Fibroblast of peridontal ligament (primary cell): ENCODE data around the gene GLT8D2.
"Not testable (repeated sequence)": the region's sequence is repeated elsewhere in the genome, so short reads cannot be mapped to it uniquely, and the experiment has no call there.

Source experiments
- DNase-seq: peaks from one replicate; pipeline ENCODE4 v3.0.0-alpha.2; 2010; ENCODE audit errors: extremely low read depth

The GLT8D2 gene

DNA sequence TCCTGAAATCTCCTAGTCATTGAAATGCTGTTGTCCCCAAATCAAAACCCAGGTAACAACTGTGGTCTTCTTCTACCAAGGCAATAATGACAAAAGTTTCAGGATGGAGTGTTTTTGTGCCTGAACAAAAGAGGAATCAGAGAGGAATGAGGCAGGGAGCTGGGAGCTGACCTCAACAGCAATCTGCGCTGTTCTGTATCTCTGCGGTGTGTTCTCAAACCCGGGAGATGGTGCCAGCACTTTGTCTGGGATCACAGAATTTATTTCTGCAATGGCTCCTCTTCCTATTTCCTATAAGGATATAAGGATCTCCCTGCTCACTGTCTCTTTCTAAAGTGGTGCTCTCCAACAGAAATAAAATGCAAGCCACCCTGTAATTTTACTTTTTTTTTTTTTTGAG is 449 bp upstream of the GLT8D2 start:
- peak; percentile 39 for DNase-seq

DNA sequence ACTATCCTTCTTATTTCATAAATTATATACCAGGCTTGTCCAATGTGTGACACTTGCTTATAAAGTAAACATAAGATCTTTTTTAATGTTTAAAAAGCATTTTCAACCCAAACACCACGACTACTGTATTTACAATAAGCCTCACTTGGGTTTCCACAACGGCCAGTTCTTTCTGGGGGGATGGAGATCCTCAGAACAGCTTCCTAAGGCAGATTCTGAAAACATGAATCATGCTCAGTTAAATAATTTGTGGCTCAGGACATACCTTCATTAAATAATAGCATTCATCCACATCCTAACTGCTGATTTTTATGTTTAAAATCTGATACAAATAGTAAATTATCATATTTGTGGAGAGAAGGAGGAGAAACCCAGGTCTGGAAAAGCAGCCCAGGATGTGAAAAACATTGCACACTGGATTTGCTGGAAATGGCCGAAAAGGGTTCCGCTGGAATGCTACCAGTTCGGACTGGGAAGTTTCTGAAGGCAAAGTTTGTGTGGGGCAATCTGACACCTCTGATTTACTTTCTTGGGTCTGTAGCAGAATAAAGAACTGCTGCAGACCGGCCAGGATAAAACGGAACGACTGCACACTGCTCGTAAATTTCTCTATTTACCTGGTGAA is 597 bp downstream of the GLT8D2 start:
- DNase-seq, result peak; percentile 81

DNA sequence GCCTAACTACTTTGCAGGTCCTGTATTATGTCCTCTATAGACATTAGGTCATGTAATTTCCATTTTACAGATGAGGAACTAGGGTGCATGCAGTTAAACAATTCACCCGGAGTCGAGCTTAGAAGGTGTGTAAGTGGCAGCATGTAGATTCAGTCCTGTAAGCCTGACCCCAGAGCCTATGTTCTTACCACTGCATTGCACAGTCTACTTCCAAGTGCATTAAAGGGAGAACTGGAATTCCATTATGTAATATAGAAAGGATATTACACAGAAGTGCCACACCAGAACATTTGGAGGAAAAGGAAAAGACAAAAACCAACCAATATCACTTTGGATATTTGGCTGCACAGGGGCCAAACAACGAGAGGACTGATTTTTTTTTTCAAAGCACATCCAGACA is 1.2 kb downstream of the GLT8D2 start:
- peak; percentile 46 for DNase-seq

DNA sequence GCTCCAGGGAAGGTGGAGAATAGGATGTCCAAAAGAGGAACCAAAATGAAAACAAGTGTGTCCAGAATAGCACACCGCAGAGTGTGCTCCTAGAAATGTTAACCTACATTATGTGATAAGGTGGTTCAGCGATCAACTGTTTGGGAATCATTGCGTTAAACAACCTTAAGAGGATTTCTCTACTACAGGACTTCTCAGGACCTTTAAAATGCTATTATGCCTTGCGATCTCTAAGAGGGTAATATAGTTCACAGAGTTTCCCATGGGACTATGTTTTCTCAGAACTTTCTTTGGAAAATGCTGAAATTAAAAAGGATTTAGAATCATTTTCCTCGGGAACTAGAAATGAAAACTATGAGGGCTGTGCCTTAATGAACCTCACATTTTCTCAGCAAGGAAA is 1.8 kb downstream of the GLT8D2 start:
- DNase-seq, result no peak

DNA sequence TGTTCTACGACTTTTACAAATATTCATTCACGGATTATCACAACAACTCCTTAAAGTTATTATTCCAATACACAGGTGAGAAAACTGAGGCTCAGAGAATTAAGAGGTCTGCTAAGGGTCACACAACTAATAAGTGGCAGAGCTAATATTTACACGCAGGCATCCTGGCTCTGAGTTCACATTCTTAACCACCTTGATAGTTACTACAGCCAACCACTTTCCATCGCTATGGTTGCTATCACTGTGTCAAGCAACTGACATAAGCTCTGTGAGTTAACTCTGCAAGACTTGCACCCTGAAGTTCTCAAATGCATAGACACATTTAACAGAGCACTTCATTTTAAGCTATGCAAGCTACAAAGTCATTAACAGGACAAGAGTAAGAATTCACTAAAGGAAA is 3.7 kb downstream of the GLT8D2 start:
- no peak for DNase-seq

DNA sequence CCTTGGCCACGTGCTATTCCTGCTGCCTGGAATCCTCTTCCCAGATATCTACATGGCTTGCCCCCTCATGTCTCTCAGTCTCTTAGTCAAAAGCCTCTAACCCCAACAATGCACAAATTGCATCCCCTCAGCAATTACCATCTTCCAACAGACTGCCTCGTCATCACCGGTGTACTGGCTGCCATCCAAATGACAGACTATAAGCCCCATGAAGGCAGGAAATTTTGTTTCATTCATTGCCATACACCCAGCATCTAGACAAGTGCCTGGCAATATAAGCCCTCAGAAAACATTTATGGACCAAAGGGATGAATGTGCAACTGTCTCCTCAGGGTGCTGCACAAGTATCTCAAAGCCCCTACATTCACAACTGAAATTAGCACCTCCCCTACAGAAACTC is 5.8 kb downstream of the GLT8D2 start:
- no peak for DNase-seq

DNA sequence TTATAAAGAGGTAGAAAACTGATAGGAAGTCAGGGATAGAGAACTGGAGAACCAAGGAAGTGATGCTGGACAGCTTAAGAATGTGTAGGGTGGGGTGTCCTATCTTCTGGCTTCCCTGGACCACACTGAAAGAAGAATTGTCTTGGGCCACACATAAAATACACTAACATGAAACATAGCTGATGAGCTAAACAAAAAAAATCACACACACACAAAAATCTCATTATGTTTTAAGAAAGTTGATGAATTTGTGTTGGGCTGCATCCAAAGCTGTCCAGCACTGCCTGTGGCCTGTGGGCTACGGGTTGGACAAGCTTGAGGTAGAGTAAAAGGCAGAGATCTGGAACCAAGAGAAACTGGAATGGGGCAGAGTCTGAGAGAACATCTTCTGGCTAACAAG is 7.4 kb downstream of the GLT8D2 start:
- no peak for DNase-seq

DNA sequence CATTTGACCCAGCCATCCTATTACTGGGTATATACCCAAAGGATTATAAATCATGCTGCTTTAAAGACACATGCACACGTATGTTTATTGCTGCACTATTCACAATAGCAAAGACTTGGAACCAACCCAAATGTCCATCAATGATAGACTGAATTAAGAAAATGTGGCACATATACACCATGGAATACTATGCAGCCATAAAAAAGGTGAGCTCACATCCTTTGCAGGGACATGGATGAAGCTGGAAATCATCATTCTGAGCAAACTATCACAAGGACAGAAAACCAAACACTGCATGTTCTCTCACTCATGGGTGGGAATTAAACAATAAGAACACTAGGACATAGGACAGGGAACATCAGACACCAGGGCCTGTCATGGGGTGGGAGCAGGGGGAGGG is 10.2 kb downstream of the GLT8D2 start:
- DNase-seq, result not testable (repeated sequence)

DNA sequence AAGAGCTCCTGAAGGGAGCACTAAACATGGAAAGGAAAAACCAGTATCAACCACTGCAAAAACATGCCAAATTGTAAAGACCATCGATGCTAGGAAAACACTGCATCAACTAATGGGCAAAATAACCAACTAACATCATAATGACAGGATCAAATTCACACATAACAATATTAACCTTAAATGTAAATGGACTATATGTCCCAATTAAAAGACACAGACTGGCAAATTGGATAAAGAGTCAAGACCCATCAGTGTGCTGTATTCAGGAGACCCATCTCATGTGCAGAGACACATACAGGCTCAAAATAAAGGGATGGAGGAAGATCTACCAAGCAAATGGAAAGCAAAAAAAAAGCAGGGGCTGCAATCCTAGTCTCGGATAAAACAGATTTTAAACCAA is 13.8 kb downstream of the GLT8D2 start:
- DNase-seq, result not testable (repeated sequence)

DNA sequence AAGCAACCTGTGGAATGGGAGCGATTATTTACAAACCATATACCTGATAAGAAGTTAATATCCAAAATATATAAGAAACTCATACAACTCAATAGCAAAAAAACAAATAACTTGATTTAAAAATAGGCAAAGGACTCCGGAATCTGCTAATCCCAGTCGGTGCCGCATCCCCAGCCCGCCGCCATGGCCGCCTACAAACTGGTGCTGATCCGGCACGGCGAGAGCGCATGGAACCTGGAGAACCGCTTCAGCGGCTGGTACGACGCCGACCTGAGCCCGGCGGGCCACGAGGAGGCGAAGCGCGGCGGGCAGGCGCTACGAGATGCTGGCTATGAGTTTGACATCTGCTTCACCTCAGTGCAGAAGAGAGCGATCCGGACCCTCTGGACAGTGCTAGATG is 19.4 kb downstream of the GLT8D2 start:
- DNase-seq, result not testable (repeated sequence)

DNA sequence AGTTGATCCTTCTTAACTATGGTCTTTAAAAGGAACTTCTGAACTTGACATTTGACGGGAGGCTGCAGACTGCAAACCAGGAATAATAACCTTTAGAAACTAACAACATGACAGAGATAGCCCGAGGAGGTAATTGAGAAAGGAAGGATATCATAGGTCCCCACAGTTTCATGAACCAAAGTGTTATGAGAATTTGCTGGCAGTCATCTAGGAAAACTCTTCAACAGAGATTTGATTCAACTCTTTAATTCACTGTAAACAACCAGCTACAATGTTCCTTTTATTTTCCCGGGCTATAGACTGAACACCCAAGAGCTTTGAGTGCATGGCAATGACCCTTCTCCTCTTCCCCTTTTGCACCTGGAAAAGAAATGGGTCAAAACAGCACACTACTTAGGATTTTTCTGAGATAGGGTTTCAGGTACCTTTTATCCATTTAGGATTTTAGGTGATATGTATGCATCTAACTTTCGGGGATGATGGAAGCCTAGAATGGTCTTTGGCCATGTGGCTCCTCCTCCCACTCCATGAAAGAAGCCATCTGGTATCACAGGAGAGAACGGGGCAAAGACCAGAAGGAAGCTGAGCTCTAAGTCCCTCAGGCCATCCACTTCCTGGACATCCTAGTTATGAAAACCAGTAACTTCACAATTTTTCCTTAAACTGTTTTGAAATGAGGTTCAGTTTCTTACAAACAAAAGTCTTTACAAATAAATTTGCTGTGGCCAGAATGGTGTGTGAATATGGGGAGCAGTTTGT is 23.0 kb downstream of the GLT8D2 start:
- DNase-seq, result no peak

DNA sequence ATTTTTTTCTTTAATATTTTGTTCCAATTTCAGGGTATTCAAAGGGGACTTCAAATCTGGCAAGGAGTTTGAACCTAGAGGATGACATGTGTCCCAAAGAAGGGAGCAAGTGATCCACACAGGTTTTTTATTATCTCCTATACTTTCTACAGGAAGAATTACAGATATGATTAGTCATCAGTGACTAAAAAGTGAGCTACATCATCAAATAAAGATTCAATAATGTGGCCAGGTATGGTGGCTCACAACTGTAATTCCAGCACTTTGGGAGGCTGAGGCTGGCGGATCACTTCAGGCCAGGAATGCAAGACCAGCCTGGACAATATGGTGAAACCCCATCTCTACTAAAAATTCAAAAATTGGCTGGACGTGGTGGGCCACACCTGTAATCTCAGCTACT is 24.2 kb downstream of the GLT8D2 start:
- no peak for DNase-seq

DNA sequence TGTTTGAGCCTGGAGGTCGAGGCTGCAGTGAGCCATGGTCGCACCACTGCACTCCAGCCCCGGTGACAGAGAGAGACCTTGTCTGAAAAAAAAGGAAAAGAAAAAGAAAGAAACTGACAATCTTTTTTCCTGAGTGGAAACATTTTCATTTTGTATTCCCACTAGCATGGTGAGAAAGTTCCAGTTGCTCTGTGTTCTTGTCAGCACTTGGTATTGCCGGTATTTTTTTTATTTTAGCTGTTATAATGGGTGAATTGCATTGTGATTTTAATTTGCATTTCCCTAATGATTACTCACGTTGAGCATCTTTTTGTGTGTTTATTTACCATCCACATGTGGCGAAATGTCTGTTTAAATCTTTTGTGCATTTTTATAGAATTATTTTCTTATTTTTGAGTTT is 25.6 kb downstream of the GLT8D2 start:
- DNase-seq, result no peak

DNA sequence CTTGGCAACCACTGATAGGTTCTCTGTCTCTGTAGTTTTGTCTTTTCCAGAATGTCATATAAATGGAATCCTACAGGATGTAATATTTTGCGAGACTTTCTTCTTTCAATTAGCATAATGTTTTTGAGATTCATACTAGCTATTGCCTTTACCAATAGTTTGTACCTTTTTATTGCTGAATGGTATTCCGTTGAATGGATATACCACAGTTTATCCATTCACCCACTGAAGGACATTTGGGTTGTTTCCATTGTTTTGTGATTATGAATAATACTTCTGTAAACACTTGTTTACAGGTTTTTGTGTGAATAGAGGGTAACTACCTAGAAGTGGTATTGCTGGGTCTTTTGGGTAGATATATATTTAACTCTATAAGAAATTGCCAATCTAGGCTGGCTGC is 26.3 kb downstream of the GLT8D2 start:
- no peak for DNase-seq

DNA sequence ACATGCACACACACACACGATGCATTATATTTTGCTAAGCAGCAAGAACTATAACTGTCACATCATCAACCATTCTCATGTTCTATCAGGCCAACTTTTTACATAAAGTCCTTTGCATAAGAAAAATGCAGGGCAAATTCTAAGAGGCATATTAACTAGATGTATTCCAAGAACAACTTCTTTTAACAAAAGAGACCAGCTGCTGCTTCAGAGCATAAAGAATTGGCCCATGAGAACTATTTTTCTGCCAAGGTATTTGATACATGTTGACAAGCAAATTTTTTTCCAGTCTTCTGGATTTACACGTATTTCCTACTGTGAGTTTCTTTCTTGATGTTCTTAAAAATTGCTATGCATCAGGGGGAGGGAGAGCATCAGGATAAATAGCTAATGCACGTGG is 27.2 kb downstream of the GLT8D2 start:
- DNase-seq, result peak; percentile 16

DNA sequence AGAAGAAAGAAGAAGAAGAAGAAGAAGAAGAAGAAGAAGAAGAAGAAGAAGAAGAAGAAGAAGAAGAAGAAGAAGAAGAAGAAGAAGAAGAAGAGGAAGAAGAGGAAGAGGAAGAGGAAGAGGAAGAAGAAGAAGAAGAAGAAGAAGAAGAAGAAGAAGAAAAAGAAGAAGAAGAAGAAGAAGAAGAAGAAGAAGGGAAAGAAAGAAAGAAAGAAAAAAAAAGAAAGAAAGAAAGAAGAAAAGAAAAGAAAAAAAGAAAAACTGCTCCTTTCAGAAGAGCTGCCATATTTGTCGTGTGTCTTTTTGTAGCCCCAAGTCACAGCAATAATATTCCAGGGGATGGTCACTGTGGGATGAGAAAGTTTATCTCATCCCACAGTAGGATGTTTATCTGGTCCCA is 28.1 kb downstream of the GLT8D2 start:
- not testable (repeated sequence) for DNase-seq

DNA sequence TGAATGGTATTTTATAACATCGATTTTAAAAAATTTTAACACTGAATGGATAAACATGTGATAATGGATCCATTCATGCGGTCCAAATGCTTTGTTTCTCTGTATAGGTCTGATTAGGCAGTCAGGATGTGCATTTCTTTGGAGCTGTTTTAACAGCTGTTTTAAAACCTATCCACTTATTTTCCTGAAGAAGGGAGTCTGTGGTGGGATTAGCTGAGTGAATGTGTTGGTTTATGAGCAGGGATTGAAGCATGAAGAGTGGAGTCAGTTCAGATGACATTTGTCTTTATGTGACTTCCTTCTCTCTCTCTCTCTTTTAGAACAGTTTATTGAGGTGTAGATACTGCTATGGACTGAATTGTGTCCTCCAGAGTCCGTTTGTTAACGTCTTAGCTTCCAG is 37.7 kb downstream of the GLT8D2 start:
- DNase-seq, result no peak

DNA sequence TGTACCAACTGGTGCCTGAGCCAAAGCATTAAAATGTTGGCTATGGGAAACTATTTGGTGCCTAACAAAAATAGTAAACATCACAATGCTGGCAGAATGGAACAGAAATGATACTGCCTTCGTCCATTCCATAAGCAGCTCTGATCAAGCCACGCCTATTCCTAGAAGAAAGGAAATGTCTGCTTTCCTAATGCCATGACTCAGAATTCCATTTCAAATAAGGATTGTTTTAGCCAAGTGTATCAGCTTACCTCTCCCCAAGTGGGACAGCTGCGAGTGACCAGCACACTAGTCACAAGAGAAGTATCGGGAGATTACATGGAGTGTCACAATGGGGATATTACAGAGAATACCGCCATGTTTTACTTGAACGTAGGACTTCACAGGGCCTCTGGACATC is 38.7 kb downstream of the GLT8D2 start:
- DNase-seq, result peak; percentile 94

DNA sequence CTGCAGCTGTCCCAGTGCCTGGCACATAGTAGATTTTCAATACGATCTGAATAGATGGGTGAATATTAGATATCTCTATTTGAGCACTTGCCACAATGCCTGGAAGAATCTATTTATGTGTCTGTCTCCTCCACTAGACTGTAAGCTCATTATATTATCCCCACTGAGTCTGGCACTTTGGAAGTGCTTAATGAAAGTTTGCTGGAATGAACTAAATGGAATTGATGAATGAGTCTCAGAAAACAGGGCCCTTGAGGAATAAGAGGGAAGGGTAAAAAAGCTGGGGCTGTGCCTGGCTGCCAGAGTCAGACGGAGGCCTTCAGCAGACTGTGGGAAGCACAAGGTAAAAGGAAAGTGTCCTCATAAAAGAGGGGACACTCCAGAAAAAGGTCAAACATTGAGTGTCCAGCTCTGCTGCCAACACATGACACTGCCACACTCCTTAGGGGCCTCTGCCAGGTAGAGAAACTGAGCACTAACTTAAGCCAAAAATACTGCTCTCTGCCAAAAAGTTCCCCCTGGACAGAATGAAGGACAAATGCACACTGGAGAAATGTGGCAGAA is 39.3 kb downstream of the GLT8D2 start:
- no peak for DNase-seq

DNA sequence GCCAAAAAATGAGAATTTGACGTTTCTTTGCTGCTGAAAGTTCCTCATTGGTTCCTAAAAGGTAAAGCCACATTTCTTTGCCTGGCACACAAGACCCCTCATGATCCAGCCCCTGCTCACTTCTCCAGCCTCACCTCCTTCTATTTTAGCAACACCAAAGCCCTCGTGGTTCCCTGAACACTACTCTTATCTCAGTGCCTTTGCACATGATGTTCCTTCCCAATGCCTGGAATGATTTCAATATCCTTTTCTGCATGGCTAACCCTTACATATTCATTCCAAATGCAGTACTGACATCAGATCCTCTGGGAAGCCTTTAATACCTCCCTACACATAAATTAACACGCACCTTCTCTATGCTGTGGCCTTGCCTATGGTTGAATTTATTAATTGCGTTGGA is 39.9 kb downstream of the GLT8D2 start:
- no peak for DNase-seq

DNA sequence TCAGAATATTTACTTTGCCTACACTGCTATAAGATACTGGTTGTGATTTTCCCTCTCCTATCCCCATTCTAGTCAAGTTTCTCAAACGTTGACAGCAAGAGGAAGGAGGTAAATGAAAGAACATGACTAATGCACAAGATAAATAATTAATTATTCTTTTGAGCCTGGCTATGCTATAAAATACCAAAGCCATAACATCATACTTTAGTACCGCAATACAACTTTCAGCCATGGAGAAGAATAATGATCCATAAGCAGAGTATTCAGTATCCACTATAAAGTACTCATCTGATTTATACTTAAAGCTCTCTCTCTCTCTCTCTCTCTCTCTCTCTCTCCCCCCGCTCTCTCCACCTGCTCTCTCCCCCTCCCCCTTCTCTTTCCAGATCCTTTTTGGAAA is 43.1 kb downstream of the GLT8D2 start:
- peak; percentile 79 for DNase-seq

DNA sequence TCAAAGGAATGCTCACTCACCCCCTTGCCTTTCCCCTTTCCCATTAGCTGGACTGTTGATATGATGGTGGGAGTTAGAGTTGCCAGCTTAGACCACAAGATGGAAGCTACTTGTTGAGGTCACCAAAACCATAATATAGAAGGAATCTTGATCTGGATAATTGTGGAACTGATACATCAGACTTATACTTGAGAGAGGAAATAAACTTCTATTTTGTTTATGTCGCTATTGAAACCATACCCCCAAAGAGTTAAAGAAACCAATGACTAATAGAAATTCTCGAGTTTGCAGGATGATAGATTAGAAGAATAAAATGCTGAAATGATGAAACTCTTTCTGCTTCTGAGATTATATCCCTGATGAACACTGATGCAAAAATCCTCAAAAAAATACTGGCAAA is 46.4 kb downstream of the GLT8D2 start:
- DNase-seq, result peak; percentile 50

DNA sequence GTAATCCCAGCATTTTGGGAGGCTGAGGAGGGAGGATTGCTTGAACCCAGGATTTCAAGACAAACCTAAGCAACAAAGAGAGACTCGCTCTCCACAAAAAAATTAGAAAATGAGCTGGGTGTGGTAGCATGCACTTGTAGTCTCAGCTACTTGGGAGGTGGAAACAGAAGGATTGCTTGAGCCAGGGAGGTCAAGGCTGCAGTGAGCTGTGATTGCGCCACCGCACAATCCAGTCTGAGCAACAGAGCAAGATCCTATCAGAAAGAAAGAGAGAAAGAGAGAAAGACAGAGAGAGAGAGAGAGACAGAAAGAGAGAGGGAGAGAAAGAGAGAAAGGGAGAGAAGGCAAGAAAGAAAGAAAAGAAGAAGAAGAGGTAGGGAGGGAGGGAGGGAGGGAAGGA is 47.3 kb downstream of the GLT8D2 start:
- no peak for DNase-seq
